GM21367 (cell line): ENCODE measurements around the gene FRAS1.
"Not testable (repeated sequence)": the region's sequence is repeated elsewhere in the genome, so short reads cannot be mapped to it uniquely, and the experiment has no call there.

Source experiments
- ATAC-seq: cut with Tn5 transposase; IDR thresholded peaks from one replicate; pipeline ENCODE4 v1.9.1; 2021; ENCODE audit not compliant: unreplicated experiment

The FRAS1 gene

GRCh38 chr4:78208896-78209295 is 151.8 kb downstream of the FRAS1 start:
- not testable (repeated sequence) for ATAC-seq

- no peak for ATAC-seq
These were observed 153.7 kb downstream of the FRAS1 start for GRCh38 chr4:78210694-78211410.

- ATAC-seq = no peak
These were observed 156.1 kb downstream of the FRAS1 start for GRCh38 chr4:78213218-78213617.

- no peak for ATAC-seq
These were observed 157.0 kb downstream of the FRAS1 start for GRCh38 chr4:78214078-78214477.

- no peak for ATAC-seq
These were observed 160.4 kb downstream of the FRAS1 start for GRCh38 chr4:78217557-78217956.

GRCh38 chr4:78218260-78218659 is 161.1 kb downstream of the FRAS1 start:
- no peak for ATAC-seq

- no peak for ATAC-seq
These were observed 162.7 kb downstream of the FRAS1 start for GRCh38 chr4:78219825-78220224.

- no peak for ATAC-seq
These were observed 163.2 kb downstream of the FRAS1 start for GRCh38 chr4:78220283-78220682.

- no peak for ATAC-seq
These were observed 165.6 kb downstream of the FRAS1 start for GRCh38 chr4:78222575-78223186.

GRCh38 chr4:78225236-78225635 is 168.1 kb downstream of the FRAS1 start:
- no peak for ATAC-seq

GRCh38 chr4:78226279-78226678 is 169.2 kb downstream of the FRAS1 start:
- no peak for ATAC-seq

- ATAC-seq = no peak
These were observed 170.4 kb downstream of the FRAS1 start for GRCh38 chr4:78227411-78228057.

- ATAC-seq = no peak
These were observed 178.7 kb downstream of the FRAS1 start for GRCh38 chr4:78235800-78236199.

- no peak for ATAC-seq
These were observed 180.2 kb downstream of the FRAS1 start for GRCh38 chr4:78237360-78237759.

GRCh38 chr4:78242071-78242470 is 184.9 kb downstream of the FRAS1 start:
- ATAC-seq = no peak

- ATAC-seq = no peak
These were observed 187.8 kb downstream of the FRAS1 start for GRCh38 chr4:78244705-78245485.

- no peak for ATAC-seq
These were observed 190.6 kb downstream of the FRAS1 start for GRCh38 chr4:78247536-78248285.

- no peak for ATAC-seq
These were observed 193.4 kb downstream of the FRAS1 start for GRCh38 chr4:78250500-78250899.

- ATAC-seq = not testable (repeated sequence)
These were observed 195.7 kb downstream of the FRAS1 start for GRCh38 chr4:78252773-78253172.

GRCh38 chr4:78254893-78255292 is 197.8 kb downstream of the FRAS1 start:
- no peak for ATAC-seq

- ATAC-seq = no peak
These were observed 207.9 kb downstream of the FRAS1 start for GRCh38 chr4:78265006-78265405.
